Sigmoid colon (tissue), 4 donors: ENCODE data around the gene MBNL1.
A peak's percentile ranks its signal among the peaks of the same experiment; 100 is the strongest.

Source experiments
- CTCF ChIP-seq, 4 experiments: fragments of 450-650 bp in 3 of 4; fragments of 200-600 bp in 1 of 4; IDR thresholded peaks; one replicate each; pipeline ENCODE4 v1.5.1; 2016 to 2019; ENCODE audit warnings: antibody characterized with exemption in 4 of 4, mild to moderate bottlenecking in 3 of 4, moderate library complexity in 2 of 4
- EP300 ChIP-seq, 4 donors: sonication (generic); formaldehyde crosslinking; IDR thresholded peaks; one replicate each; pipeline ENCODE4 v1.6.1; 2017; ENCODE audit warnings: antibody characterized with exemption in 4 of 4
- POLR2A ChIP-seq, 2 donors: fragments of 450-650 bp; IDR thresholded peaks; one replicate each; pipeline ENCODE4 v1.6.1; 2016; ENCODE audit warnings: antibody characterized with exemption in 2 of 2, mild to moderate bottlenecking in 2 of 2, moderate library complexity in 2 of 2
- POLR2AphosphoS5 ChIP-seq, 4 donors: sonication (generic); formaldehyde crosslinking; IDR thresholded peaks; one replicate each; pipeline ENCODE4 v1.6.1; 2017; ENCODE audit warnings: antibody characterized with exemption in 4 of 4

GRCh38 chr3:152328841-152329240, 60.1 kb downstream of the MBNL1 start:
- TF ChIP-seq CTCF (IDR thresholded peaks at IDR 0.05) (no peak), POLR2A (IDR thresholded peaks at IDR 0.05) (no peak), EP300 (IDR thresholded peaks at IDR 0.05) (peak; percentile 6 to 41 (median 28)), POLR2AphosphoS5 (IDR thresholded peaks at IDR 0.05) (peak; percentile 57 to 75 (median 68))
